ENCODE results near the gene RNASEL. TPM values are rescaled to one million over a fixed set of nuclear protein-coding genes. Genes with fewer than 3 reads are reported as not detected.

Gene RNASEL
- polyA plus RNA-seq, 1 donor (not counting 4 experiments of a cell fraction or from before 2014, with no cell fraction given): 4.7 TPM

DNA sequence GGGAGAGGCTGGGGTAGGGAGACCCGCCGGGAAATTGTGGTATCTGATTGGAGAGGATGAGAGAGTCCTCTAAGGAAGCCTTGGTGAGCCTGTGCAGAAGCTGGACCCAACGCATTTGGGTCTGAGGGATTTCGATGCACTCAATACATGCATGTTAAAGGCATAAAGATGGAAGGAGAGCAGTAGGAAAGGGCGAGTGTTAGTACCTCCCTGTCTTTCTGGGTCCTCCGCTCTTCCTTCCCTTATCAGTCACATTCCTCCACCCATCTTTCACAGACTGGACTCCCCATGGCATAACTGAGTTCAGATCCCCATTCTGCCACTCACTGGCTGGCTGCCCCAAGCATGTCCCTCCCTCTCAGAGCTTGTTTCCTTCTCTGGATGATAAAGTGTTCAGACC is 7.9 kb upstream of the RNASEL start:
- H2AFZ ChIP-seq (ENCODE audit: control insufficient read depth, low read length): no peak overlapping the region
- no peak overlapping the region for H3K4me2 ChIP-seq (ENCODE audit: control insufficient read depth, extremely low read depth, insufficient read depth, low read depth, low read length)
- no peak overlapping the region for H3K27ac ChIP-seq (ENCODE audit: control insufficient read depth, insufficient read depth, low read length)
- H3K9me1 ChIP-seq (ENCODE audit: control insufficient read depth, extremely low read depth, insufficient read depth, low read length): no peaks in the 10 kb centered on the region
- no peaks in the 10 kb centered on the region for H3K79me2 ChIP-seq (ENCODE audit: control insufficient read depth, insufficient read depth, low read length)
- FAIRE-seq (no peak), DNase-seq (ENCODE audit: low read depth, low spot score) (no peak)
- H3K36me3 ChIP-seq (ENCODE audit: control insufficient read depth in 2 of 2, extremely low read depth in 1 of 2, insufficient read depth in 2 of 2, low read length in 2 of 2): no peaks in the 10 kb centered on the region
- TF ChIP-seq, protein P1, sequence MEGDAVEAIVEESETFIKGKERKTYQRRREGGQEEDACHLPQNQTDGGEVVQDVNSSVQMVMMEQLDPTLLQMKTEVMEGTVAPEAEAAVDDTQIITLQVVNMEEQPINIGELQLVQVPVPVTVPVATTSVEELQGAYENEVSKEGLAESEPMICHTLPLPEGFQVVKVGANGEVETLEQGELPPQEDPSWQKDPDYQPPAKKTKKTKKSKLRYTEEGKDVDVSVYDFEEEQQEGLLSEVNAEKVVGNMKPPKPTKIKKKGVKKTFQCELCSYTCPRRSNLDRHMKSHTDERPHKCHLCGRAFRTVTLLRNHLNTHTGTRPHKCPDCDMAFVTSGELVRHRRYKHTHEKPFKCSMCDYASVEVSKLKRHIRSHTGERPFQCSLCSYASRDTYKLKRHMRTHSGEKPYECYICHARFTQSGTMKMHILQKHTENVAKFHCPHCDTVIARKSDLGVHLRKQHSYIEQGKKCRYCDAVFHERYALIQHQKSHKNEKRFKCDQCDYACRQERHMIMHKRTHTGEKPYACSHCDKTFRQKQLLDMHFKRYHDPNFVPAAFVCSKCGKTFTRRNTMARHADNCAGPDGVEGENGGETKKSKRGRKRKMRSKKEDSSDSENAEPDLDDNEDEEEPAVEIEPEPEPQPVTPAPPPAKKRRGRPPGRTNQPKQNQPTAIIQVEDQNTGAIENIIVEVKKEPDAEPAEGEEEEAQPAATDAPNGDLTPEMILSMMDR (optimal IDR thresholded peaks at IDR 0.05 in 1 of 3, IDR thresholded peaks at IDR 0.05 in 1 of 3, conservative IDR thresholded peaks at IDR 0.05 in 1 of 3; ENCODE audit: extremely low read depth in 1 of 3, insufficient read depth in 2 of 3, low read length in 3 of 3): no peak
- TF ChIP-seq EZH2 (IDR thresholded peaks at IDR 0.05; ENCODE audit: low read length): no peak
- H3K4me1 ChIP-seq (ENCODE audit: control insufficient read depth, extremely low read depth, insufficient read depth, low read length): no peaks in the 10 kb centered on the region
- no peaks in the 10 kb centered on the region for H3K9me3 ChIP-seq (ENCODE audit: control insufficient read depth, low read depth, low read length)
- H4K20me1 ChIP-seq (ENCODE audit: control insufficient read depth, extremely low read depth, insufficient read depth, low read length): no peaks in the 10 kb centered on the region
- peaks cover 5% of the 10 kb centered on the region for H3K27me3 ChIP-seq (ENCODE audit: control insufficient read depth, extremely low read depth, insufficient read depth, low read length)
- H3K4me3 ChIP-seq (ENCODE audit: control insufficient read depth in 2 of 3, extremely low read depth in 1 of 3, insufficient read depth in 2 of 3, low read depth in 1 of 3, low read length in 3 of 3): no peak overlapping the region
- dilution Hi-C loops (cut with MboI; ENCODE audit: extremely low pct_ligation_motif_present, low sequenced_read_pairs): loop anchor here (25.0 kb wide), 3 partner anchors 160 to 510 kb away; partner anchors contain the start of gene NPL
- H3K9ac ChIP-seq (ENCODE audit: control insufficient read depth, extremely low read depth, insufficient read depth, low read length): no peak overlapping the region

DNA sequence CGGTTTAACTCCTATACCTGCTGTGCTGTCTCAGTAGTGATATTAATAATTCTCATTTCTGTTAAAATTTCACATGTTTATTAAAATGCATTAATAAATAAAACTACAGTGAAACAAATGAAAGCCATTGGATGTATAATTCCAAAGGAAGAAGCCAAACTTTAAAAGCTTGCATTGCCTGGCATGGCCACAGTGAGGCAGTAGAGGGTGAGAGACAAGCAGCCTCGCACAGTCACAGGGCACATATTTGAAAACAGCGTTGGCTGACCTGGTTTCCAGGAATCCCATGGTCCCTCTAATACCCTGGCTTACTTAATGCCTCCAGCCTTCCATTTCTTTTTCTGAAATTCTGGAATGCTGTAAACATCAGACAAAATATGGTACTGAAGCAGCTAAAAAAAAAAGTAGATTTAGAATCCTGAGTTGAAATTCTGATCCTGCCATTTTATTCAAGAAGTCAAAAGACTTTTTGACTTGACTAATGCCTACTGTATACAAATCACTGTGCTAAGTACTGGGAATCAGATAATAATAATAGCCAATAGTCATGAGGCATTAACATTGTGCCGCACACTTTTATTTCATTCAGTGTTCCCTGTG is 6.7 kb upstream of the RNASEL start:
- Histone ChIP-seq H3K9me3 (ENCODE audit: control insufficient read depth, low read depth, low read length) (no peaks in the 10 kb centered on the region), H3K9ac (ENCODE audit: control insufficient read depth, extremely low read depth, insufficient read depth, low read length) (no peak overlapping the region), H3K36me3 (ENCODE audit: control insufficient read depth in 2 of 2, extremely low read depth in 1 of 2, insufficient read depth in 2 of 2, low read length in 2 of 2) (no peaks in the 10 kb centered on the region), H3K4me1 (ENCODE audit: control insufficient read depth, extremely low read depth, insufficient read depth, low read length) (no peaks in the 10 kb centered on the region), H3K27me3 (ENCODE audit: control insufficient read depth, extremely low read depth, insufficient read depth, low read length) (peaks cover 5% of the 10 kb centered on the region), H3K79me2 (ENCODE audit: control insufficient read depth, insufficient read depth, low read length) (no peaks in the 10 kb centered on the region), H2AFZ (ENCODE audit: control insufficient read depth, low read length) (no peak overlapping the region), H3K4me3 (ENCODE audit: control insufficient read depth in 2 of 3, extremely low read depth in 1 of 3, insufficient read depth in 2 of 3, low read depth in 1 of 3, low read length in 3 of 3) (no peak overlapping the region), H3K9me1 (ENCODE audit: control insufficient read depth, extremely low read depth, insufficient read depth, low read length) (no peaks in the 10 kb centered on the region), H4K20me1 (ENCODE audit: control insufficient read depth, extremely low read depth, insufficient read depth, low read length) (no peaks in the 10 kb centered on the region), H3K27ac (ENCODE audit: control insufficient read depth, insufficient read depth, low read length) (no peak overlapping the region), H3K4me2 (ENCODE audit: control insufficient read depth, extremely low read depth, insufficient read depth, low read depth, low read length) (no peak overlapping the region)
- TF ChIP-seq, protein P1 (optimal IDR thresholded peaks at IDR 0.05 in 1 of 3, IDR thresholded peaks at IDR 0.05 in 1 of 3, conservative IDR thresholded peaks at IDR 0.05 in 1 of 3; ENCODE audit: extremely low read depth in 1 of 3, insufficient read depth in 2 of 3, low read length in 3 of 3): peak; percentile 81 to 90 (median 88)
- TF ChIP-seq EZH2 (IDR thresholded peaks at IDR 0.05; ENCODE audit: low read length): no peak
- dilution Hi-C loops (cut with MboI; ENCODE audit: extremely low pct_ligation_motif_present, low sequenced_read_pairs): loop anchor here (25.0 kb wide), 3 partner anchors 158 to 508 kb away; partner anchors contain the start of gene NPL
- FAIRE-seq (peak; percentile 26), DNase-seq (ENCODE audit: low read depth, low spot score) (no peak)
